Osteocyte (in vitro differentiated cells): ENCODE data around the gene RRP12. TPM values are rescaled to one million over a fixed set of nuclear protein-coding genes. Genes with fewer than 3 reads are reported as not detected.

Experiments used
- DNase-seq: peaks from one replicate; pipeline ENCODE4 v3.0.0; 2021; ENCODE audit warnings: mixed read lengths; ENCODE audit not compliant: unreplicated experiment; ENCODE audit errors: extremely low spot score
- H3K27ac Mint-ChIP-seq: one replicate; pipeline ENCODE4 v1.8.0; 2021; ENCODE audit warnings: mild to moderate bottlenecking, mixed read lengths; ENCODE audit not compliant: unreplicated experiment
- H3K27me3 Mint-ChIP-seq: one replicate; pipeline ENCODE4 v1.8.0; 2021; ENCODE audit warnings: mixed read lengths; ENCODE audit not compliant: unreplicated experiment
- H3K36me3 Mint-ChIP-seq: one replicate; pipeline ENCODE4 v1.8.0; 2021; ENCODE audit warnings: mixed read lengths; ENCODE audit not compliant: unreplicated experiment
- H3K4me1 Mint-ChIP-seq: one replicate; pipeline ENCODE4 v1.8.0; 2021; ENCODE audit warnings: mixed read lengths; ENCODE audit not compliant: unreplicated experiment
- H3K4me3 Mint-ChIP-seq: one replicate; pipeline ENCODE4 v1.8.0; 2021; ENCODE audit warnings: mild to moderate bottlenecking, moderate library complexity, mixed read lengths; ENCODE audit not compliant: unreplicated experiment
- H3K9me3 Mint-ChIP-seq: one replicate; pipeline ENCODE4 v1.8.0; 2021; ENCODE audit warnings: mixed read lengths; ENCODE audit not compliant: unreplicated experiment
- CTCF ChIP-seq: fragments of 200-600 bp; sonication (generic); IDR thresholded peaks from 2 replicates; pipeline ENCODE4 v1.5.0; 2021; ENCODE audit warnings: antibody characterized with exemption, mild to moderate bottlenecking, moderate library complexity
- total RNA-seq: library from RNA; stranded (reverse); gene quantifications from 2 replicates; pipeline ENCODE4 v1.2.1, GENCODE V29; 2021

RRP12 gene
- total RNA-seq, 1 donor from 2014 or later = 30.1 TPM

- TF ChIP-seq CTCF = no peak
- Mint-ChIP-seq H3K27me3 (no peaks in the 10 kb centered on the region), H3K4me3 (no peak overlapping the region), H3K36me3 (peaks cover 21% of the 10 kb centered on the region), H3K27ac (no peak overlapping the region), H3K4me1 (no peaks in the 10 kb centered on the region), H3K9me3 (no peaks in the 10 kb centered on the region)
- DNase-seq = no peak
Measured at GRCh38 chr10:97371696-97372095, 29.4 kb downstream of the RRP12 start.

GRCh38 chr10:97367126-97367649, 34.0 kb downstream of the RRP12 start:
- DNase-seq = no peak
- no peak overlapping the region for H3K27ac Mint-ChIP-seq
- no peak for TF ChIP-seq CTCF
- H3K9me3 Mint-ChIP-seq = no peaks in the 10 kb centered on the region
- H3K36me3 Mint-ChIP-seq = peaks cover 30% of the 10 kb centered on the region
- no peak overlapping the region for H3K4me3 Mint-ChIP-seq
- H3K4me1 Mint-ChIP-seq = no peaks in the 10 kb centered on the region
- no peaks in the 10 kb centered on the region for H3K27me3 Mint-ChIP-seq

- H3K4me1 Mint-ChIP-seq = no peaks in the 10 kb centered on the region
- no peak overlapping the region for H3K4me3 Mint-ChIP-seq
- no peak for DNase-seq
- no peak for TF ChIP-seq CTCF
- H3K36me3 Mint-ChIP-seq = peaks cover 24% of the 10 kb centered on the region
- H3K27ac Mint-ChIP-seq = no peak overlapping the region
- no peaks in the 10 kb centered on the region for H3K27me3 Mint-ChIP-seq
- H3K9me3 Mint-ChIP-seq = no peaks in the 10 kb centered on the region
Measured at GRCh38 chr10:97366572-97366971, 34.6 kb downstream of the RRP12 start.

GRCh38 chr10:97365761-97366351, 35.3 kb downstream of the RRP12 start:
- Mint-ChIP-seq H3K27ac (no peak overlapping the region), H3K36me3 (peaks cover 23% of the 10 kb centered on the region), H3K4me1 (peaks cover 2% of the 10 kb centered on the region), H3K27me3 (no peaks in the 10 kb centered on the region), H3K4me3 (no peak overlapping the region), H3K9me3 (no peaks in the 10 kb centered on the region)
- DNase-seq = no peak
- TF ChIP-seq CTCF = no peak

- Mint-ChIP-seq H3K4me3 (no peak overlapping the region), H3K27me3 (no peaks in the 10 kb centered on the region), H3K36me3 (peaks cover 23% of the 10 kb centered on the region), H3K4me1 (peaks cover 2% of the 10 kb centered on the region), H3K9me3 (no peaks in the 10 kb centered on the region), H3K27ac (no peak overlapping the region)
- DNase-seq = no peak
- TF ChIP-seq CTCF = no peak
Measured at GRCh38 chr10:97363071-97363470, 38.1 kb downstream of the RRP12 start.
